ENCODE data around the gene TNK2. TPM values are rescaled to one million over a fixed set of nuclear protein-coding genes. Genes with fewer than 3 reads are reported as not detected.
"Not testable (repeated sequence)": the region's sequence is repeated elsewhere in the genome, so short reads cannot be mapped to it uniquely, and the experiment has no call there.

TNK2 gene
- total RNA-seq, 5 donors from 2014 or later (not counting 1 experiment from before 2014, with no cell fraction given): 159 to 198 (median 181) TPM

- Mint-ChIP-seq H3K4me1 (peaks cover 0 to 2% (median 0%) of the 10 kb centered on the region in 3 donors), H3K36me3 (no peaks in the 10 kb centered on the region), H3K27me3 (peaks cover 0 to 8% of the 10 kb centered on the region in 2 donors), H3K9me3 (no peaks in the 10 kb centered on the region), H3K27ac (no peak overlapping the region), H3K4me3 (no peak overlapping the region)
- ATAC-seq (replicated peaks in 1 of 4) (no peak), DNase-seq (no peak)
- WGBS (ENCODE audit: insufficient coverage): 96% methylated on average over 17 of the region's 21 CpGs
- Histone ChIP-seq H3K4me1 (ENCODE audit: control insufficient read depth in 1 of 2, extremely low read depth in 1 of 2, insufficient read depth in 2 of 2, low read length in 2 of 2) (no peaks in the 10 kb centered on the region), H3K9me3 (no peaks in the 10 kb centered on the region), H3K4me3 (ENCODE audit: control insufficient read depth in 1 of 2, extremely low read depth in 1 of 2, low read length in 1 of 2) (no peak overlapping the region), H3K36me3 (ENCODE audit: control insufficient read depth in 2 of 2, extremely low read depth in 1 of 2, insufficient read depth in 1 of 2, low read length in 1 of 2) (no peaks in the 10 kb centered on the region), H3K27me3 (replicated peaks in 1 of 2; ENCODE audit: control insufficient read depth in 2 of 2, extremely low read depth in 1 of 2, insufficient read depth in 2 of 2, low read length in 1 of 2) (peaks cover 0 to 22% of the 10 kb centered on the region in 2 experiments), H3K27ac (ENCODE audit: low read length) (no peak overlapping the region)
- ChIA-PET CTCF (no interaction called here), POLR2A (no interaction called here)
Measured at GRCh38 chr3:195818301-195818700, 90.0 kb downstream of the TNK2 start.

- WGBS (ENCODE audit: insufficient coverage): 90% methylated on average over 7 of the region's 17 CpGs
- Mint-ChIP-seq H3K4me3 (no peak overlapping the region), H3K27me3 (peaks cover 0 to 8% of the 10 kb centered on the region in 2 donors), H3K27ac (no peak overlapping the region), H3K4me1 (peaks cover 0 to 2% (median 0%) of the 10 kb centered on the region in 3 donors), H3K36me3 (no peaks in the 10 kb centered on the region), H3K9me3 (no peaks in the 10 kb centered on the region)
- Histone ChIP-seq H3K4me3 (ENCODE audit: control insufficient read depth in 1 of 2, extremely low read depth in 1 of 2, low read length in 1 of 2) (no peak overlapping the region), H3K27me3 (replicated peaks in 1 of 2; ENCODE audit: control insufficient read depth in 2 of 2, extremely low read depth in 1 of 2, insufficient read depth in 2 of 2, low read length in 1 of 2) (peaks cover 0 to 21% of the 10 kb centered on the region in 2 experiments), H3K9me3 (no peaks in the 10 kb centered on the region), H3K36me3 (ENCODE audit: control insufficient read depth in 2 of 2, extremely low read depth in 1 of 2, insufficient read depth in 1 of 2, low read length in 1 of 2) (no peaks in the 10 kb centered on the region), H3K27ac (ENCODE audit: low read length) (no peak overlapping the region), H3K4me1 (ENCODE audit: control insufficient read depth in 1 of 2, extremely low read depth in 1 of 2, insufficient read depth in 2 of 2, low read length in 2 of 2) (no peaks in the 10 kb centered on the region)
- ATAC-seq (replicated peaks in 1 of 4) (no peak), DNase-seq (no peak)
- CTCF ChIA-PET: no interaction called here
- POLR2A ChIA-PET: no interaction called here
Measured at GRCh38 chr3:195817578-195818135, 90.7 kb downstream of the TNK2 start.

- H3K4me1 ChIP-seq (ENCODE audit: control insufficient read depth in 1 of 2, extremely low read depth in 1 of 2, insufficient read depth in 2 of 2, low read length in 2 of 2); H3K9me3 ChIP-seq; CTCF ChIA-PET; ATAC-seq (replicated peaks in 1 of 4); H3K36me3 ChIP-seq (ENCODE audit: control insufficient read depth in 2 of 2, extremely low read depth in 1 of 2, insufficient read depth in 1 of 2, low read length in 1 of 2); H3K9me3 Mint-ChIP-seq; POLR2A ChIA-PET; DNase-seq; H3K4me3 Mint-ChIP-seq; H3K36me3 Mint-ChIP-seq; H3K4me3 ChIP-seq (ENCODE audit: control insufficient read depth in 1 of 2, extremely low read depth in 1 of 2, low read length in 1 of 2); H3K27me3 Mint-ChIP-seq; H3K4me1 Mint-ChIP-seq; H3K27ac Mint-ChIP-seq; H3K27ac ChIP-seq (ENCODE audit: low read length): not testable (repeated sequence)
- H3K27me3 ChIP-seq (replicated peaks in 1 of 2; ENCODE audit: control insufficient read depth in 2 of 2, extremely low read depth in 1 of 2, insufficient read depth in 2 of 2, low read length in 1 of 2): peaks cover 0 to 20% of the 10 kb centered on the region in 2 experiments
- WGBS (ENCODE audit: insufficient coverage): 77% methylated on average over 16 of the region's 23 CpGs
Measured at GRCh38 chr3:195816276-195816913, 92.0 kb downstream of the TNK2 start.

- Histone ChIP-seq H3K9me3 (no peaks in the 10 kb centered on the region), H3K4me3 (ENCODE audit: control insufficient read depth in 1 of 2, extremely low read depth in 1 of 2, low read length in 1 of 2) (no peak overlapping the region), H3K27me3 (replicated peaks in 1 of 2; ENCODE audit: control insufficient read depth in 2 of 2, extremely low read depth in 1 of 2, insufficient read depth in 2 of 2, low read length in 1 of 2) (peaks cover 0 to 18% of the 10 kb centered on the region in 2 experiments), H3K27ac (ENCODE audit: low read length) (no peak overlapping the region), H3K36me3 (ENCODE audit: control insufficient read depth in 2 of 2, extremely low read depth in 1 of 2, insufficient read depth in 1 of 2, low read length in 1 of 2) (no peaks in the 10 kb centered on the region), H3K4me1 (ENCODE audit: control insufficient read depth in 1 of 2, extremely low read depth in 1 of 2, insufficient read depth in 2 of 2, low read length in 2 of 2) (no peaks in the 10 kb centered on the region)
- ATAC-seq (replicated peaks in 1 of 4) (no peak), DNase-seq (no peak)
- ChIA-PET POLR2A (no interaction called here), CTCF (no interaction called here)
- H3K36me3 Mint-ChIP-seq: no peaks in the 10 kb centered on the region
- no peak overlapping the region for H3K27ac Mint-ChIP-seq
- 88% methylated on average over 17 of the region's 18 CpGs for WGBS (ENCODE audit: insufficient coverage)
- H3K4me1 Mint-ChIP-seq: peaks cover 0 to 2% (median 0%) of the 10 kb centered on the region in 3 donors
- peaks cover 0 to 14% of the 10 kb centered on the region in 2 donors for H3K27me3 Mint-ChIP-seq
- H3K9me3 Mint-ChIP-seq: no peaks in the 10 kb centered on the region
- H3K4me3 Mint-ChIP-seq: no peak overlapping the region
Measured at GRCh38 chr3:195815169-195815771, 93.1 kb downstream of the TNK2 start.

GRCh38 chr3:195813916-195814640 is 94.3 kb downstream of the TNK2 start:
- Mint-ChIP-seq H3K4me1 (peaks cover 0 to 2% (median 0%) of the 10 kb centered on the region in 3 donors), H3K27me3 (peaks cover 0 to 11% of the 10 kb centered on the region in 2 donors), H3K36me3 (no peaks in the 10 kb centered on the region), H3K4me3 (no peak overlapping the region), H3K27ac (no peak overlapping the region), H3K9me3 (no peaks in the 10 kb centered on the region)
- Histone ChIP-seq H3K36me3 (ENCODE audit: control insufficient read depth in 2 of 2, extremely low read depth in 1 of 2, insufficient read depth in 1 of 2, low read length in 1 of 2) (no peaks in the 10 kb centered on the region), H3K4me1 (ENCODE audit: control insufficient read depth in 1 of 2, extremely low read depth in 1 of 2, insufficient read depth in 2 of 2, low read length in 2 of 2) (no peaks in the 10 kb centered on the region), H3K9me3 (no peaks in the 10 kb centered on the region), H3K27me3 (replicated peaks in 1 of 2; ENCODE audit: control insufficient read depth in 2 of 2, extremely low read depth in 1 of 2, insufficient read depth in 2 of 2, low read length in 1 of 2) (peaks cover 0 to 21% of the 10 kb centered on the region in 2 experiments), H3K27ac (ENCODE audit: low read length) (no peak overlapping the region), H3K4me3 (ENCODE audit: control insufficient read depth in 1 of 2, extremely low read depth in 1 of 2, low read length in 1 of 2) (no peak overlapping the region)
- no peak for ATAC-seq (replicated peaks in 1 of 4)
- POLR2A ChIA-PET: no interaction called here
- no peak for DNase-seq
- 93% methylated on average over 19 of the region's 24 CpGs for WGBS (ENCODE audit: insufficient coverage)
- CTCF ChIA-PET: no interaction called here

Data from T-cell (primary cell).